ENCODE measurements around the gene SV2C.
"Not testable (repeated sequence)": the region's sequence is repeated elsewhere in the genome, so short reads cannot be mapped to it uniquely, and the experiment has no call there.

GRCh38 chr5:76336253-76336809 is 253.1 kb downstream of the SV2C start:
- TF ChIP-seq POLR2A (IDR thresholded peaks at IDR 0.05; ENCODE audit: insufficient read depth in 1 of 2, low read depth in 2 of 2, low read length in 2 of 2); ZNF280D (CRISPR knock-in tag; IDR thresholded peaks at IDR 0.05); ZNF350 (CRISPR knock-in tag; IDR thresholded peaks at IDR 0.05; ENCODE audit: borderline replicate concordance, low read depth); KDM2A (CRISPR knock-in tag; IDR thresholded peaks at IDR 0.05; ENCODE audit: borderline replicate concordance, low read depth): not testable (repeated sequence)
